Trophoblast cell (in vitro differentiated cells and primary cell): ENCODE data around the gene HBG2.

ENCODE experiments used
- DNase-seq, 2 donors: peaks; one replicate each; pipeline ENCODE4 v3.0.0-alpha.2; 2016
- H2AFZ ChIP-seq: 2 replicates; pipeline ENCODE4 v1.6.1; 2013; ENCODE audit warnings: low read length, moderate library complexity, mild to moderate bottlenecking; ENCODE audit not compliant: insufficient read depth, poor library complexity
- H2AK5ac ChIP-seq: 2 replicates; pipeline ENCODE4 v1.6.1; 2013; ENCODE audit warnings: mild to moderate bottlenecking, low read length
- H2BK120ac ChIP-seq: 2 replicates; pipeline ENCODE4 v1.6.1; 2013; ENCODE audit warnings: low read length, mild to moderate bottlenecking, moderate library complexity; ENCODE audit not compliant: insufficient read depth, poor library complexity
- H2BK12ac ChIP-seq: 2 replicates; pipeline ENCODE4 v1.6.1; 2013; ENCODE audit warnings: mild to moderate bottlenecking, low read length, moderate library complexity
- H2BK5ac ChIP-seq: 2 replicates; pipeline ENCODE4 v1.6.1; 2013; ENCODE audit warnings: low read length, low read depth, moderate library complexity, mild to moderate bottlenecking; ENCODE audit not compliant: poor library complexity
- H3K14ac ChIP-seq: 2 replicates; pipeline ENCODE4 v1.6.1; 2013; ENCODE audit warnings: mild to moderate bottlenecking, low read length
- H3K18ac ChIP-seq: 2 replicates; pipeline ENCODE4 v1.6.1; 2013; ENCODE audit warnings: mild to moderate bottlenecking, low read length
- H3K23ac ChIP-seq: 2 replicates; pipeline ENCODE4 v1.6.1; 2013; ENCODE audit warnings: low read length
- H3K27ac ChIP-seq: 2 replicates; pipeline ENCODE4 v1.5.1; 2013; ENCODE audit warnings: low read depth, mild to moderate bottlenecking, inconsistent platforms, low read length, moderate library complexity
- H3K27me3 ChIP-seq: 2 replicates; pipeline ENCODE4 v1.6.1; 2013; ENCODE audit warnings: inconsistent platforms, mild to moderate bottlenecking, low read length, moderate library complexity; ENCODE audit not compliant: insufficient read depth
- H3K36me3 ChIP-seq, 2 experiments: 1 replicate in 1 of 2; 2 replicates in 1 of 2; pipeline ENCODE4 v1.6.1; 2013; ENCODE audit warnings: low read length in 2 of 2, mild to moderate bottlenecking in 2 of 2, moderate library complexity in 1 of 2; ENCODE audit not compliant: insufficient read depth in 2 of 2, control insufficient read depth in 1 of 2
- H3K4ac ChIP-seq: 2 replicates; pipeline ENCODE4 v1.6.1; 2013; ENCODE audit warnings: low read depth, mild to moderate bottlenecking, low read length, moderate library complexity
- H3K4me1 ChIP-seq, 2 experiments: 1 replicate in 1 of 2; 2 replicates in 1 of 2; pipeline ENCODE4 v1.6.1; 2013; ENCODE audit warnings: low read length in 2 of 2, mild to moderate bottlenecking in 2 of 2, moderate library complexity in 1 of 2; ENCODE audit not compliant: insufficient read depth in 2 of 2, control insufficient read depth in 1 of 2
- H3K4me2 ChIP-seq: 2 replicates; pipeline ENCODE4 v1.6.1; 2013; ENCODE audit warnings: inconsistent platforms, mild to moderate bottlenecking, low read length, moderate library complexity
- H3K4me3 ChIP-seq: 2 replicates; pipeline ENCODE4 v1.5.1; 2013; ENCODE audit warnings: mild to moderate bottlenecking, low read depth, low read length, inconsistent platforms
- H3K79me1 ChIP-seq: one replicate; pipeline ENCODE4 v1.6.1; 2013; ENCODE audit warnings: low read length
- H3K79me2 ChIP-seq: 2 replicates; pipeline ENCODE4 v1.6.1; 2013; ENCODE audit warnings: low read length, mild to moderate bottlenecking; ENCODE audit not compliant: control insufficient read depth, insufficient read depth, poor library complexity
- H3K9ac ChIP-seq: 2 replicates; pipeline ENCODE4 v1.6.1; 2013; ENCODE audit warnings: mild to moderate bottlenecking, low read length
- H3K9me3 ChIP-seq: 2 replicates; pipeline ENCODE4 v1.6.1; 2013; ENCODE audit warnings: low read depth, mild to moderate bottlenecking, control low read depth, inconsistent platforms, low read length; ENCODE audit not compliant: insufficient read depth
- H4K12ac ChIP-seq: 2 replicates; pipeline ENCODE4 v1.6.1; 2013; ENCODE audit warnings: low read depth, mild to moderate bottlenecking, low read length, moderate library complexity
- H4K8ac ChIP-seq: 2 replicates; pipeline ENCODE4 v1.6.1; 2013; ENCODE audit warnings: low read depth, mild to moderate bottlenecking, low read length, moderate library complexity
- H4K91ac ChIP-seq: one replicate; pipeline ENCODE4 v1.6.1; 2013; ENCODE audit warnings: low read depth, mild to moderate bottlenecking, low read length, moderate library complexity
- WGBS: extraction: QIAGEN DNeasy Blood & Tissue Kit; methylation state at CpG from one replicate; pipeline ENCODE4 v1.1.7; 2013; ENCODE audit warnings: missing lambda C conversion rate; ENCODE audit not compliant: insufficient read length, insufficient coverage; ENCODE audit errors: extremely low coverage; 5-methylcytosine and 5-hydroxymethylcytosine counted together

The HBG2 gene

DNA sequence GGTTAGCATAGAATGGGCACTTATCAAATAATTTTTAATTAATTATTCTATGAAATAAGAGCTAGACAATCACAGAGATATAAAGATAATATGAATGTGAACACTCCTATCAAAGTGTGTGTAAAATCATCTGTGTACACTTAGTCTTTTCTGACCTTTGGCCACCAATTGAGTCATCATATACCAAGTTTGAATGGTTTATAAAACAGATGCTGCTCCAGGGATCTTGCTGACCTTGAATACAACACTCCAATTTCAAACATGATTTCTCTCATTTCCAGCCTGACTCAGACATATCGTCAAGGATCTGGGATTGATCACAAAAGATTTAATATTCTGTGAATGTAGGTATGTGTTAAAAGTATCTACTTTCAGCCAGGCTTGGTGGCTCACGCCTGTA is 51.2 kb downstream of the HBG2 start:
- Histone ChIP-seq H2AFZ (no peak overlapping the region), H3K79me1 (no peaks in the 10 kb centered on the region), H2BK12ac (no peak overlapping the region), H3K36me3 (no peaks in the 10 kb centered on the region), H2BK5ac (no peak overlapping the region), H2BK120ac (no peak overlapping the region), H3K4ac (no peak overlapping the region), H3K4me2 (no peak overlapping the region), H4K91ac (no peak overlapping the region), H4K8ac (no peak overlapping the region), H3K27me3 (no peaks in the 10 kb centered on the region), H3K79me2 (no peaks in the 10 kb centered on the region), H3K18ac (no peak overlapping the region), H3K4me3 (no peak overlapping the region), H3K14ac (no peak overlapping the region), H3K4me1 (no peaks in the 10 kb centered on the region), H3K23ac (no peak overlapping the region), H3K9ac (no peak overlapping the region), H3K27ac (no peak overlapping the region), H2AK5ac (no peak overlapping the region), H3K9me3 (no peaks in the 10 kb centered on the region), H4K12ac (no peak overlapping the region)
- WGBS: no CpG with 5 or more reads among the region's 2 CpGs
- DNase-seq: no peak
